H1 (cell line): ENCODE data around the gene LCP1. TPM values are rescaled to one million over a fixed set of nuclear protein-coding genes. Genes with fewer than 3 reads are reported as not detected.

Experiments used
- CTCF ChIA-PET: fragments of 300-600 bp; sonication (Branson Sonifier 250); formaldehyde crosslinking; loops from one replicate; lab custom pipeline; 2021; ENCODE audit not compliant: partially characterized antibody; lab: Charles Lee
- POLR2A ChIA-PET: fragments of 300-600 bp; sonication (Branson Sonifier 250); formaldehyde crosslinking; loops from one replicate; lab custom pipeline; 2021; ENCODE audit warnings: inconsistent platforms; ENCODE audit not compliant: partially characterized antibody; lab: Charles Lee
- DNase-seq, 2 experiments: peaks; one replicate each; pipeline versions ENCODE4 v3.0.0 to v3.0.0-alpha.2; 2010 to 2022; ENCODE audit warnings: low spot score in 2 of 2, low read depth in 1 of 2, mixed read lengths in 1 of 2
- FAIRE-seq: peaks from 2 replicates; lab custom pipeline; 2011; peaks lifted over from hg19 to GRCh38; lab: Jason Lieb, UNC
- H2AFZ ChIP-seq: 2 replicates; pipeline ENCODE4 v1.8.1; 2012; ENCODE audit warnings: low read length, inconsistent platforms
- H2AK5ac ChIP-seq: 2 replicates; pipeline ENCODE4 v1.6.1; 2013; ENCODE audit warnings: low read depth, low read length
- H2BK120ac ChIP-seq: replicated peaks from 2 replicates; pipeline ENCODE3; 2013; ENCODE audit warnings: low read depth, low read length, inconsistent platforms
- H2BK12ac ChIP-seq: 2 replicates; pipeline ENCODE4 v1.6.1; 2013; ENCODE audit warnings: low read depth, low read length
- H2BK15ac ChIP-seq: 2 replicates; pipeline ENCODE4 v1.6.1; 2013; ENCODE audit warnings: low read length
- H2BK20ac ChIP-seq: 2 replicates; pipeline ENCODE4 v1.6.1; 2013; ENCODE audit warnings: low read length
- H2BK5ac ChIP-seq: 2 replicates; pipeline ENCODE4 v1.6.1; 2013; ENCODE audit warnings: low read depth, low read length
- H3K14ac ChIP-seq: 2 replicates; pipeline ENCODE4 v1.6.1; 2013; ENCODE audit warnings: inconsistent platforms; ENCODE audit not compliant: insufficient read length
- H3K18ac ChIP-seq: 2 replicates; pipeline ENCODE4 v1.6.1; 2013; ENCODE audit warnings: low read length; ENCODE audit errors: extremely low read depth
- H3K23ac ChIP-seq: 2 replicates; pipeline ENCODE4 v1.6.1; 2013; ENCODE audit warnings: inconsistent platforms; ENCODE audit not compliant: insufficient read length
- H3K23me2 ChIP-seq: 2 replicates; pipeline ENCODE4 v1.6.1; 2013; ENCODE audit warnings: low read depth, low read length
- H3K27ac ChIP-seq: 2 replicates; pipeline ENCODE4 v1.6.1; 2011; ENCODE audit warnings: low read depth, low read length, inconsistent platforms
- H3K27me3 ChIP-seq, 4 experiments: replicated peaks in 1 of 4; 1 replicate in 1 of 4; 2 replicates in 3 of 4; pipeline versions ENCODE4 v1.6.1 to v1.8.1; 2011 to 2013; ENCODE audit warnings: low read length in 3 of 4, mild to moderate bottlenecking in 3 of 4, inconsistent platforms in 2 of 4, mixed read lengths in 2 of 4, moderate library complexity in 1 of 4; ENCODE audit not compliant: control insufficient read depth in 3 of 4, insufficient read depth in 3 of 4; ENCODE audit errors: extremely low read depth in 1 of 4
- H3K36me3 ChIP-seq, 4 experiments: 2 replicates each; pipeline versions ENCODE4 v1.6.1 to v1.8.1; 2011 to 2013; ENCODE audit warnings: mild to moderate bottlenecking in 4 of 4, low read length in 3 of 4, moderate library complexity in 2 of 4, control low read depth in 1 of 4, inconsistent platforms in 1 of 4; ENCODE audit not compliant: insufficient read depth in 4 of 4, control insufficient read depth in 2 of 4
- H3K4ac ChIP-seq: replicated peaks from 2 replicates; pipeline ENCODE3; 2013; ENCODE audit warnings: low read length, low read depth, mixed read lengths, inconsistent platforms; ENCODE audit not compliant: insufficient read length
- H3K4me1 ChIP-seq, 4 experiments: replicated peaks in 1 of 4; 1 replicate in 1 of 4; 2 replicates in 3 of 4; pipeline versions ENCODE4 v1.6.1 to v1.8.1; 2011 to 2013; ENCODE audit warnings: low read length in 3 of 4, inconsistent platforms in 2 of 4, mixed read lengths in 1 of 4; ENCODE audit not compliant: insufficient read depth in 4 of 4, control insufficient read depth in 3 of 4
- H3K4me2 ChIP-seq, 2 experiments: 2 replicates each; pipeline versions ENCODE4 v1.6.1 to v1.8.1; 2011 to 2013; ENCODE audit warnings: low read depth in 2 of 2, low read length in 2 of 2, control low read depth in 1 of 2, inconsistent platforms in 1 of 2, mild to moderate bottlenecking in 1 of 2; ENCODE audit not compliant: insufficient read depth in 1 of 2
- H3K4me3 ChIP-seq, 4 experiments: fragments of 200-600, 300-600 bp in 1 of 4; sonication (generic), shearing (Covaris generic), sonication (Bioruptor Twin) in 1 of 4; 2 replicates each; pipeline versions ENCODE4 v1.5.1 to v1.8.1; 2011 to 2016; ENCODE audit warnings: low read length in 4 of 4, low read depth in 3 of 4, control low read depth in 2 of 4, inconsistent platforms in 2 of 4, mild to moderate bottlenecking in 2 of 4, mixed read lengths in 1 of 4, moderate library complexity in 1 of 4; ENCODE audit not compliant: insufficient read depth in 2 of 4; ENCODE audit errors: extremely low read depth in 1 of 4
- H3K56ac ChIP-seq: replicated peaks from 2 replicates; pipeline ENCODE3; 2013; ENCODE audit warnings: low read depth, mild to moderate bottlenecking, mixed read lengths, low read length, inconsistent platforms; ENCODE audit not compliant: insufficient read length
- H3K79me1 ChIP-seq: 2 replicates; pipeline ENCODE4 v1.6.1; 2013; ENCODE audit warnings: low read depth, low read length, control low read depth
- H3K79me2 ChIP-seq, 2 experiments: 2 replicates each; pipeline versions ENCODE4 v1.6.1 to v1.8.1; 2012 to 2013; ENCODE audit warnings: low read length in 2 of 2, mild to moderate bottlenecking in 2 of 2, inconsistent platforms in 1 of 2; ENCODE audit not compliant: insufficient read depth in 2 of 2, control insufficient read depth in 1 of 2
- H3K9ac ChIP-seq, 4 experiments: replicated peaks in 1 of 4; 1 replicate in 1 of 4; 2 replicates in 3 of 4; pipeline versions ENCODE4 v1.6.1 to v1.8.1; 2011 to 2013; ENCODE audit warnings: low read depth in 3 of 4, low read length in 3 of 4, control low read depth in 2 of 4, mild to moderate bottlenecking in 2 of 4, moderate library complexity in 2 of 4, inconsistent platforms in 1 of 4; ENCODE audit errors: extremely low read depth in 1 of 4
- H3K9me3 ChIP-seq, 2 experiments: 2 replicates each; pipeline versions ENCODE4 v1.6.1 to v1.8.1; 2012 to 2013; ENCODE audit warnings: mild to moderate bottlenecking in 2 of 2, moderate library complexity in 2 of 2, control low read depth in 1 of 2, inconsistent platforms in 1 of 2, low read depth in 1 of 2, low read length in 1 of 2, mixed read lengths in 1 of 2; ENCODE audit not compliant: insufficient read depth in 2 of 2
- H4K20me1 ChIP-seq, 2 experiments: replicated peaks in 1 of 2; 2 replicates each; pipeline versions ENCODE3 to v1.8.1; 2011 to 2013; ENCODE audit warnings: inconsistent platforms in 2 of 2, low read length in 2 of 2, mild to moderate bottlenecking in 1 of 2; ENCODE audit not compliant: insufficient read depth in 2 of 2, control insufficient read depth in 1 of 2
- H4K5ac ChIP-seq: 2 replicates; pipeline ENCODE4 v1.6.1; 2013; ENCODE audit warnings: low read length, low read depth, mixed read lengths, inconsistent platforms; ENCODE audit not compliant: insufficient read length
- H4K8ac ChIP-seq: 2 replicates; pipeline ENCODE4 v1.8.0; 2013; ENCODE audit warnings: mild to moderate bottlenecking, moderate library complexity, low read length, inconsistent platforms; ENCODE audit not compliant: insufficient read depth; ENCODE audit errors: extremely low read depth
- H4K91ac ChIP-seq: replicated peaks from 2 replicates; pipeline ENCODE3; 2013; ENCODE audit warnings: low read length, mixed read lengths, inconsistent platforms; ENCODE audit not compliant: insufficient read length
- ASH2L ChIP-seq: fragments of 200-600, 300-600 bp; sonication (generic); IDR thresholded peaks from one replicate; pipeline ENCODE4 v1.7.1; 2017; ENCODE audit warnings: low read length
- polyA plus RNA-seq, 7 experiments: library from polyadenylated mRNA; depleted of rRNA in 3 of 7; stranded (reverse) in 5 of 7; unstranded in 2 of 7; fragments of >200 nt in 5 of 7; fragments of 200-250 nt in 2 of 7; gene quantifications; 1 replicate in 5 of 7; 2 replicates in 1 of 7; 4 replicates in 1 of 7; pipeline versions ENCODE4 v1.2.1 to v1.2.3, GENCODE V29; 2011 to 2013; ENCODE audit warnings: missing spikeins in 2 of 7, mixed read lengths in 2 of 7
- total RNA-seq: library from RNA; stranded (reverse); fragmentation: NEBNext Ultra II Directional; extraction: Animal tissue kit (Norgen Biotek cat#: 25700); gene quantifications from 2 replicates; pipeline ENCODE4 v1.2.1, GENCODE V29; 2021

The LCP1 gene
- total and polyA plus RNA-seq, 2 of the 8 experiments (the other 6 are each of a cell fraction or from before 2014, with no cell fraction given), result 0.65 to 4.3 TPM

DNA sequence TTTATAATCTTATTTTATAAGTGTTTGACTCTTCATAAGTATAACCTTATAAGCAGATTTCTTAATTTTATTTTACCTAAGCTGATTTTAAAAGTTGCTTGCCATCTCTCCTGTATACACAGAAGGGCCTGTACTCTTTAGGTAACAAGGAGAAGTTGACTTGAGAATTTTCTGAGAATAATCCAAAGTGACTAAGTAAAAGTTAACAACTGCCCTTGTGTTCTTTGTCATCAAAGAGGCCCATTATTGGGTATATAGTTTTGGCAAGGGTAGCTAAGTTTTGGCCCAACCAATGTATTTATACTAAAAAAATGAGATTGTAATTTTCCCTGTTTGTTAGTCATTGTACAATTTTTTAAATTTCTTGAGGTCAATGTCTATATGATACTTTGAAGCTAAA lies 3.2 kb downstream of the LCP1 start:
- no peak overlapping the region for H4K8ac ChIP-seq
- POLR2A ChIA-PET, result no interaction called here
- CTCF ChIA-PET, result interaction anchor here (1.6 kb wide), 1 partner anchor 19 kb away, joined by 4 read pairs; no protein-coding TSS in a partner anchor
- H2BK12ac ChIP-seq, result no peak overlapping the region
- no peaks in the 10 kb centered on the region for H3K9me3 ChIP-seq
- no peak overlapping the region for H3K27ac ChIP-seq
- FAIRE-seq, result no peak
- peaks cover 0 to 3% (median 0%) of the 10 kb centered on the region in 4 experiments; a peak in 1 of 7 replicates for H3K4me1 ChIP-seq
- H4K20me1 ChIP-seq, result no peaks in the 10 kb centered on the region
- H2AFZ ChIP-seq, result no peak overlapping the region
- no peaks in the 10 kb centered on the region for H3K79me1 ChIP-seq
- no peaks in the 10 kb centered on the region for H3K27me3 ChIP-seq
- H3K56ac ChIP-seq, result no peak overlapping the region
- H2BK15ac ChIP-seq, result no peak overlapping the region
- H3K79me2 ChIP-seq, result no peaks in the 10 kb centered on the region
- H3K4ac ChIP-seq, result no peak overlapping the region
- H3K18ac ChIP-seq, result no peak overlapping the region
- no peak overlapping the region for H4K91ac ChIP-seq
- no peak overlapping the region for H2BK5ac ChIP-seq
- no peak overlapping the region for H3K4me3 ChIP-seq
- H3K9ac ChIP-seq, result no peak overlapping the region
- no peak overlapping the region for H2BK120ac ChIP-seq
- TF ChIP-seq ASH2L, result no peak
- H4K5ac ChIP-seq, result no peak overlapping the region
- no peak overlapping the region for H2AK5ac ChIP-seq
- H3K23ac ChIP-seq, result no peak overlapping the region
- no peak overlapping the region for H2BK20ac ChIP-seq
- DNase-seq, result no peak
- no peak overlapping the region for H3K14ac ChIP-seq
- H3K36me3 ChIP-seq, result no peaks in the 10 kb centered on the region
- H3K4me2 ChIP-seq, result no peak overlapping the region
- H3K23me2 ChIP-seq, result no peaks in the 10 kb centered on the region
